Epidermal melanocyte (primary cell): Measurements from ENCODE around the gene BICC1.
"Not testable (repeated sequence)": the region's sequence is repeated elsewhere in the genome, so short reads cannot be mapped to it uniquely, and the experiment has no call there.

Experiments
- DNase-seq: peaks from one replicate; pipeline ENCODE4 v3.0.0; 2011; ENCODE audit warnings: low spot score; ENCODE audit not compliant: insufficient read length

Gene BICC1

DNA sequence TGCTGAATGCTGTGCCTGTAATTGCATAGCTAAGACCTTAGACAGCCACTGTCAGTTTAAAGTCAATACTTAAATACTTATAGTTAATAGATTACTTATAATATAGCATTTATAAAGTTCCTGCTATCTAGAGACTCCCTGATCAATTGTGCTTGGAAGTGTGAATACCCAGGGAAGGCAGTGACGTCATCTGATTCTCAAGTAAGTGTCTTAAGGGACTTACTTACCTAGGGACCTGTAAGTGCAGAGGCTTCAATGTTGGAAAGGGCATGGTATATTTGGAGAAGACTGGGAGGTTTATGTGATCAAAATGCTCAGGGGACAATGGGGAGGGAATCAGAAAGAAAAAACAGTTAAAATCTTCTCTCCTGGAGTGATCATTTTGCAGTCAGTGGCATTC, 55.0 kb downstream of the BICC1 start:
- DNase-seq = no peak

DNA sequence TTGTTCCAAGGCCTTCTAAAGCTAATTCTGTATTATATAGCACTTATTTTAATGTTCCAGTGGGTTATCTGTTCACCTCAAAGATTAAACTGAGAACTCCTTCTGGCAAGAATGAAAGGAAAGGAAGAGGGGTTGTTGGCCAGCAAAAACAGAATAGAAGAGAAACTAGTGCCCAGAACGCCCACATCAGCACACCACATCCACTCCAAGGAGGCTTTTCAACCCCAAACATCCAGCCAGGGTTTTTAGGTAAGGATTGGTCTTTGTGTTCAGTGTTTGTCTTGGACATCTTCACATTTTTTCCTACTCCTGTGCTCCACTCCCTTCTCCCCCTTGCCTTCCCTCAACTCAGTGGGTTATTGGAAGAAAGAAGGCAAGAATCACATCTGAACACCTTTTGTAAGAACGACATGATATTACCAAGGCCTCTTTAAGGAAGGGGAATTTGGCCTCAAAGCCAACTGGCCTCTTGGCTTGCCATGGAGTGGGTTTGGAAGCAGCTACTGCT, 55.8 kb downstream of the BICC1 start:
- no peak for DNase-seq

GRCh38 chr10:58570307-58570723, 57.6 kb downstream of the BICC1 start:
- no peak for DNase-seq

DNA sequence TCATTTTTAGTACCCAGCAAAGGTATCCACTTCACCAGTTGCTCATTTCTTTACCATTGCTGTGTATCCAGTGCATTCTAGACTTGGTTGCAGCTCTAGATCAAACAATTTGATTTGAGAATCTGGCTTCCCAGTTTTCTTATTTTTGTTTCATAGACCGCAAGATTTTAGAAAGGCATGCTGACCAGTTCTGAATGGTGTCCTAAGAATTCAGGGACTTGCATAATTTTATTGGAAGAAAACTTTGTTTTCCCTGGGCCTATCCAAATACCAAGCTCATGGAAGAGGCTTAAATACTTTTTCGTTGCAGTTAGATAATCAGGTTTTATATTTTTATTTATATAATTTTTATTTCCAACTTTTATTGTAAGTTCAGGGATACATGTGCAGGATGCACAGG, 58.3 kb downstream of the BICC1 start:
- DNase-seq = no peak

GRCh38 chr10:58573144-58573543, 60.5 kb downstream of the BICC1 start:
- DNase-seq = no peak

DNA sequence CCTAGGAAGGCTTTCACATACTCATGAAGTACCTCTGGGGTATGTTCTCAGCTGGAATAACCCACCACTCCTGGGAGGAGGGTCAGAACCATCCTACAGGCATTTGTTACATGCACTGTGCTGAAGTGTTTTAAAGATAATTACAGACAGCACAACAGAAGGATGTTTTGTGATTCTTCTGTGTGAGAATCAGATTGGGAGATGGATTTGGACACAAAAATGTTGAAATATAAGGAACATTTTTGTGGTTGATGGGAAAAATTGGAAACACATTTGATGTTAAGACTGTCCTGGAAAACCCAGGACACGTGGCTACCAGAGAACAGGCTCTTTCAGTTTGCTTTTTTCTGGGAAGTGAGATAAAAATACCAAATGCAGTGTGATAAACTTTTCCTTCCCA, 61.4 kb downstream of the BICC1 start:
- no peak for DNase-seq

DNA sequence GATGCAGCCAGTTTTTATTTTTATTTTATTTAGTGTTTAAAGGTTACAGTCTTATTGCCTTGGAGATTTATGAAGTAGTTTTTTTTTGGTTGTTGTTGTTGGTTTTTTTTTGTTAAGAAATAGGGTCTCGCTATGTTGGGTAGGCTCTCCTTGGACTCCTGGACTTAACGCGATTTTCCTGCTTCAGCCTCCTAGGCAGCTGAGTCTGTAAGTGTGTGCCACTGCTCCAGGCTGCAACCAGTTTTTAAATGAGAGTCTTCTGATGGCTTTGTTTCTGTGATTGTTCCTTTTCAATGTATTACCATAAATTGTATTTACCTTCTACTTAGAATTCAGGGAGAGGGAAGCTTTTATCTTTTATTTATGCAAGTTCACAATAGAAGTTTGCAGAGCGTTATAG, 62.8 kb downstream of the BICC1 start:
- no peak for DNase-seq

DNA sequence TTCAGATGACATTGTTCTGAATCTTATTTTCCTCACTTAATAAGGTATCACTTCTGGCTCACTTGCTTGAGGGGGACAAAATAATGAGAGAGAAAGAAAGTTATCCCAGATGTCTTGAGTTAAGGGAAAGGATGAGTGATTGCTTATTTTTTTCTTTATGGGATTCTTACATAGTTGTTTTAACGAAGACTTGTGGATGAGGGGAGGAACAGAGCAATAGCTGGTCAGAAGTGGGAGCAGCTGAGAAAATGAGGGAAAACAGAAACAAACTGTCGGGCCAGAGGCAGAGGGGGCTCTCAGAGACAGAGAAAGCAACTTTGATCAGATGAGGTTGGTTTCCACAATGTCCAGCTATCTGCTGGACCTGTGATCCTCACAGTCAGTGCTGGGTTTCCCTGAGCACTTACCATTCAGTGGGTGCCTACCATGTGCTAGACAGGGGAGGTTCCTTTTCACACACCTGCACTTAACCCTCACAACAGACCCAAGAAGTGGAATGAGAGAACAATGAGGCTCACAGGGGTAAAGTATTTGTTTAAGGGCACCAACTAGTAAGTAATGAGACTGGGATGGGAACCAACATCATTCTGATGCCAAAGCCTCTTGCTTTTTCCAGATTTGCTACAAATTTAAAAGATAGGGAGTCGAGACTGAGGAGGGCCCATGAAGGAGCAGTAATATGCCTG, 64.2 kb downstream of the BICC1 start:
- no peak for DNase-seq

DNA sequence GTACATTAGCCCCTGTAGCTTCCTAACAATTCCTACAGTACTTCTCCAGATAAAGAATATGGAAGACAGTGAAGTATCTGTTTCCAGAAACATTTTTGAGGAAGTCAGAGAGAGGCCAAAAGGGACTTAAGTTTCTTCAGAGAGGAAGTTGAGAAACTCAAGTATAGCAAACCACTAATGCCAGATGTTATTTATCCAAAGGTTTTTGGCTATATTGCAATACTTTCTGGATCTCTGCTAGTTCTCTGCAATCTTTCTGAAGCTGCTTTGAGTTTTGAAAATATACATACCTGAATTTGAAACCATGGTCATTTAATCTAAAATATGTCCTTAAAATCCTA, 64.7 kb downstream of the BICC1 start:
- no peak for DNase-seq

DNA sequence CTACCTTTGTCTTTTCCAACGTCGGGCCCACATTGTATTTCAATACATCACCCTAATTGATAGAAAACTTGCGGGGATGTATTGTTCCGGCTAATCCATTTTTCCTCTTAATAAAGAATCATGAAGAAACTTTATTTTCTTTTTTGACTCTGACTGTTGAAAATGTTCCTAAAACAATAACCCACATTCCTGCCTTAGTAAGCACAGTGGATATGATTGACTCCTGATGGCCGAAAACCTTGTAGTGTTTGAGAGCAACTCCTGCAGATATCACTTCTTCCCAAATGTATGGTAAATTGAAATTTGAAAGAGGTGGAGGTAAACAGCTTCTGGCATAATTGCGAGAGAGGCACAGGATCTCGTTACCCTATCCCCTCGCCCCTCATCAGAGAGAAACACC, 65.7 kb downstream of the BICC1 start:
- DNase-seq = no peak

DNA sequence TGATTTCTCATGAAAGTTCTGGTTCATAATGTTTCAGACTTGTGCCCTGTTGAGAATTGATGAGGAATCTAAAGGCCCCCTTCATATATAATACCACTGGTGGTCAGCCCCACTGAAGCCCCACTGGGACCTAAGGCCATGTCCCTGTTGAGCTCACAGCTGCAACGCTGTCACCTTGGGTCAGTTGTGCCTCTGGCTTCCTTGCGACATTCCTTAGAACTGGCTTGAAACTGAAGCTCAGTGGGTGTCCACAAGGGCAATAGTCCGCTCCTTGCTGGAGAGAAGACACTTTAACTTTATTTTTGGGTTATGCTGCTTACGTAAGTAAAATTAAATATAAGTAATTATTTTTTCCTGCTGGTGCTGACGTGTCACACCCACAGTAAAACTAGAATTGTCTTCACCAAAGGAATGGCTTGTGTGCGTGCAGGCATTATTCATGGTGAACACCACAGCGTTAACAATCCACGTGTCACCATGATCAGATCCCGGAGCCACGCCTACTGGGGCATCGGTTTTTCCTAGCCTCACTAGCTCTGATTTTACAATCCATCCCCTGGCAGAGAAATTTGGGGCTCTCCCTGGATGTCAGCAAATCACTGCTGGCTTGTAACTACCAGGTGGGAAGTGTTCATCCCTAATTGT, 66.5 kb downstream of the BICC1 start:
- no peak for DNase-seq

- DNase-seq = no peak
Measured at GRCh38 chr10:58582045-58582444, 69.4 kb downstream of the BICC1 start.

DNA sequence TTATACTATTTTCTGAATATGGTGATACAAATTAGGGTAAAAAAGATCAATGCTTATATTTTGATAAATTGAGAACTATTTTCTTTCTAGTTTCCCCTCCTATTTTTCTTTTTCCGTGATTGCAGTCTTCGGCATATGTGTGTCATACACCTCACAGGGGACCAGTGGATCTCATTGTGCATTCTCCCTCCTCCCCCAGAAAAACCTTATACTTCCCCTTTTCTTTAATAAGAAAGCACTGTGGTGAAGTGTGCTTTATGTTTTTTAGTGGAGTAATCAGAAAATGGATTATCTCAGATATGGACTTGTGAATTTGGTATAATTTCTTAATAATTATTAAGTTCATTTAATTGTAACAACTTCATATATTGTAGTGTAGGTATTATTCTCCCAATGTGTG, 72.8 kb downstream of the BICC1 start:
- no peak for DNase-seq

DNA sequence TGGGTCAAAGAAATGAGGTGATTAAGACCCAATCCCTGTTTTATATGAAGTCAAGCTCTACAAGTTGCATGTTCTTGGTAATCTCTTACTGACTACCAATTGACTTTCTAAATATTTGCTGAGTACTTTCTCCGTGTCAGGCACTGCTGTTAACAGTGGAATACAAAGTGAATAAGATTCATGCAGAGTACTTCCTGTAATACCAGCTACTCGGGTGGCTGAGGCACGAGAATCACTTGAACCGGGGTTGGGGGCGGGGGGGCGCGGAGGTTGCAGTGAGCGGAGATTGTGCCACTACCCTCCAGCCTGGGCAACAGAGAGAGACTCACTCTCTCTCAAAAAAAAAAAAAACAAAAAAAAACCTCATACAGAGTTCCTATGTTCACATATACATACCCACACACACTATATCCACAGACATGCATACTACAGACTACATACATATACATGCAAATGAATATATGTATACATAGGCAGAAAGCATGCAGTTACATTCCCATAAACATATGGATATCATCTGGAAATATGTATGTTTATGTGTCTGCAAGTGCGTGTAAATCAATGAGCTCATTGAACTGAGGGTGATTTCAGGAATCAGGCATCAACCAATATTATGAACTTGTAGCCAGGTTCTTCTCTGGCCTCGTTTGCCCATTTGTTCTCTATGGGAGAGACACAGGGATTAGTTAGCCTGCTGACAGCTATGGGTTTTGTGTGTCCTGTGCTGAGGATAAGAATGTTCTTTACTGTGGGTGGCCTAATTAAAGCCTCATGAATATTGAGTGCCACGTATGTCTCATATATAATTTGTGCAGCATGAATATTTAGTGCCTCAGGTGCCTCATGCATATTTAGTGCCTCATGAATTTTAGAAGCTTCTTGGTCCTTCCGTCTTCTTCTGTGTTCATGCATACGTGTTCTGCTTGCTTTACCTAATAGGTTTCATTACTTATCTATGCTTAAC, 73.9 kb downstream of the BICC1 start:
- DNase-seq = no peak

GRCh38 chr10:58587676-58588075, 75.0 kb downstream of the BICC1 start:
- DNase-seq = no peak

DNA sequence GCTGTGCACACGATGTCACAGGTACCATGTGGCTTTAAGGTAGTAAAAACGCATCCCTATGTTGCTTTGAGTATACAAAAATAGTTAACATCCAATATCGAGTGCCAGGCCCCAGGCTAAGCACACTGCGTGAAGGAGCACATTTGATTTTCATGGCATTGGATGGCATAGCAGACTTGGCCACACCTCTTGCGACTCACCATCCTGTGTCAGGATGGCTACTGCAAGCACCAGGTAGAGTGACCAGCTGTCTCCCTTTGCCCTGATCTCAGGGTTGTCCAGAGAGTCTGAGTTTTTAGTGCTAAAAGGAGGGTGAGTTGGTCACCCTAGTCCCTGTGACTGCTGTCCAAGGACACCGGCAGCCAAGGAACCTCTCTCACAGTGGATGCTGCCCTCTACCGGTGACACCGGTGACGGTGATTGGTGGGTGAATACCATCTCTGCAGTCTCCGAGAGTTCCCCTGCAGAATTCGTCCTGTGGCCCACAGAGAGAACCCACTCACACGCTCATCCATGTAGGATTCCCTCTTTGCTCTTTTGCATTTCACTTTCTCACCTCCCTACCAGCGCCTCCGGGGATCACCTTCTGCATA, 76.1 kb downstream of the BICC1 start:
- DNase-seq = no peak

DNA sequence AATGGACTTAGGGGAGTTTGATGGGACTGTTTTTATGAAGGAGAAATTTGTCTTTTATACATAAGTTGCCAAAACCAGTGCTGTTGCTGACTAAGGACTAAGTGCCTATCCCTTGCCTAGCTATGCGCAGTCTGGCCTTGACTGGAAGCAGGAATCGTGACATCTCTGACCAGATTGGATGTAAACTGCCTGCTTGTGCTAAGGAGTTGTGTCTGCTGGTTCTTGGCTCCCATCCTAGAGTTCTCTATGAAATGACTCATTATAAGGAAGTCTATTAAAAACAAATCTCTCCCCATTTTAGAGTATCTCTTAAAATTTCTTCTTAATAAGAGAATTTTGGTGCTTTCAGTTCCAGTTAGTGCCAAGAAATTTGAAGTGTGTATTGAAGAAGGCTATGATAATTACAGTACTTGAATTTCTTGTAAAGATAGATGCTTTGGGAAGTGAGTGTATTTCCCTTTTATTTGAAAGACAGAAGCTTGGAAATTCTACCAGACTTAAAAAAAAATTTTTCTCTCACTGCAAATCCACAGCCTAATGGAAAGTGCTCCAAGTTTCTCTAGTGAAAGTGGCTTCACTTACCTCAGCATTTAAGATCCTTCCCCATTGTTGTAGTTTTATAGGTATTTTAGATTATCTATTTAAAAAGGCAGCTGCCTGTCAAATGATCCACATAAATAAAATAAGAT, 77.6 kb downstream of the BICC1 start:
- DNase-seq = peak; percentile 74

DNA sequence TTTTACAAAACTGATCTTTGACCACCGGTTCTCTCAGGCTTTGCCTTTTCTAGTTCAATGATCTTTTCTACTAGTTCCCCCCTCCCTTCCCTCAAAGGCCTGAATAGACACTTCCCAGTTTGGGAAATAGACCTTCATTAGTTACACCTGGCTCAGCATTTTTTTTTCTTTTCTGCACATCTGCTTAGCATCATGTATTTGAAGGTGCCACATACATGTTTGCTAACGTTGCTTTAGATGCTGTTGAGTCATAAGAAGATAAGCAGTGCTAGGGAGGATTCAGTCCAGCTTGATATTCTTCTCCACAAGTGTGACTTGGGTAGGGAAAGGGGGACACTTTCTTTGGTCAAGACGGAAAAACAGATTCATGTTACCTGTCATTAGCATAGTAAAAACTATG, 78.3 kb downstream of the BICC1 start:
- DNase-seq = no peak

- no peak for DNase-seq
Measured at GRCh38 chr10:58593008-58593407, 80.3 kb downstream of the BICC1 start.

- DNase-seq = not testable (repeated sequence)
Measured at GRCh38 chr10:58597211-58597610, 84.5 kb downstream of the BICC1 start.

- DNase-seq = no peak
Measured at GRCh38 chr10:58599927-58600553, 87.4 kb downstream of the BICC1 start.
